HG02840 (cell line): ENCODE measurements around the gene TOP3B.
"Not testable (repeated sequence)": the region's sequence is repeated elsewhere in the genome, so short reads cannot be mapped to it uniquely, and the experiment has no call there.

Source experiments
- ATAC-seq: cut with Tn5 transposase; IDR thresholded peaks from one replicate; pipeline ENCODE4 v1.9.1; 2021; ENCODE audit warnings: mild to moderate bottlenecking, moderate library complexity, moderate number of reproducible peaks; ENCODE audit not compliant: unreplicated experiment, low FRiP score

Gene TOP3B

GRCh38 chr22:21910367-21910766 lies 72.2 kb downstream of the TOP3B start:
- ATAC-seq, result not testable (repeated sequence)

DNA sequence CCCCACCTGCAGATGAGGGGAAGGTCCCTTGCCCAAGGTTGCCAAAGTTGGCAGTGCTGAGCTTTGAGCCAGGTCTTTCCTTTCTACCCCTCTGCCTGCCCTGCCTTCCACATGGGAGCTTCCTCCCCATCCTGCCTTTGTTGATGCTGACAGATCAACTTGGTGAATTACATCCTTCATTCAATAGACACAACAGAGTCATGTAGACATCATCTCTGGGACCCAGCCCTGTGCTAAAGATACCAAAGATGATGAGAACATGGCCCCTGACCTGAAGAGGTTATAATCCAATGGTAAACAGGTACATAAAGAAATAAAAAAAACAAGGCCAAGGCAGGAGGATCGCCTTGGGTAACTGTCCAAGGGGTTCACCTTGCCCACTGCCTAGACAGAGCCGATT lies 72.7 kb downstream of the TOP3B start:
- no peak for ATAC-seq

GRCh38 chr22:21907638-21908522 lies 74.7 kb downstream of the TOP3B start:
- no peak for ATAC-seq
